SK-N-SH treated with all-trans-retinoic acid at 6 μM for 48 hours (cell line): ENCODE data around the gene ABR.

Experiments
- ATAC-seq: fragments of 200-7000 bp; cut with Tn5 transposase; 3 replicates; pipeline ENCODE4 v1.9.1; 2020; ENCODE audit warnings: mild to moderate bottlenecking, moderate library complexity
- ARNTL ChIP-seq: fragments of 450-650 bp; formaldehyde crosslinking; IDR thresholded peaks from 2 replicates; pipeline ENCODE4 v1.5.0; 2020; ENCODE audit warnings: low read depth, mild to moderate bottlenecking, moderate library complexity, borderline replicate concordance
- BACH2 ChIP-seq: fragments of 250-450 bp; sonication (Bioruptor Pico); IDR thresholded peaks from 2 replicates; pipeline ENCODE4 v1.9.0; 2021; ENCODE audit warnings: mild to moderate bottlenecking, borderline replicate concordance
- CREB5 ChIP-seq: fragments of 250-450 bp; sonication (Bioruptor Pico); IDR thresholded peaks from 2 replicates; pipeline ENCODE4 v1.5.1; 2020; ENCODE audit warnings: low read depth, mild to moderate bottlenecking, moderate library complexity
- CSDC2 ChIP-seq: fragments of 250-450 bp; sonication (Bioruptor Pico); IDR thresholded peaks from 2 replicates; pipeline ENCODE4 v1.5.0; 2020; ENCODE audit warnings: mild to moderate bottlenecking, moderate library complexity
- ESRRG ChIP-seq: fragments of 250-450 bp; sonication (Bioruptor Pico); IDR thresholded peaks from 2 replicates; pipeline ENCODE4 v1.6.1; 2021; ENCODE audit warnings: mild to moderate bottlenecking
- GLIS3 ChIP-seq: fragments of 250-450 bp; sonication (Bioruptor Pico); IDR thresholded peaks from 2 replicates; pipeline ENCODE4 v1.5.0; 2020; ENCODE audit warnings: mild to moderate bottlenecking, moderate library complexity
- ISL1 ChIP-seq: fragments of 250-450 bp; sonication (Bioruptor Pico); IDR thresholded peaks from 2 replicates; pipeline ENCODE4 v2.1.2; 2022; ENCODE audit warnings: mild to moderate bottlenecking, moderate library complexity
- OSR1 ChIP-seq: fragments of 250-450 bp; sonication (Bioruptor Pico); IDR thresholded peaks from 2 replicates; pipeline ENCODE4 v1.8.0; 2022; ENCODE audit warnings: moderate library complexity, mild to moderate bottlenecking, inconsistent platforms
- PATZ1 ChIP-seq: fragments of 250-450 bp; sonication (Bioruptor Pico); IDR thresholded peaks from 2 replicates; pipeline ENCODE4 v1.8.0; 2020; ENCODE audit warnings: mild to moderate bottlenecking, moderate library complexity, borderline replicate concordance
- POU6F1 ChIP-seq: fragments of 250-450 bp; sonication (Bioruptor Pico); IDR thresholded peaks from 2 replicates; pipeline ENCODE4 v1.8.0; 2021; ENCODE audit warnings: low read depth, mild to moderate bottlenecking, moderate library complexity, borderline replicate concordance
- PPARA ChIP-seq: fragments of 250-450 bp; sonication (Bioruptor Pico); IDR thresholded peaks from 2 replicates; pipeline ENCODE4 v1.5.0; 2020; ENCODE audit warnings: mild to moderate bottlenecking, borderline replicate concordance
- RARB ChIP-seq: fragments of 250-450 bp; sonication (Bioruptor Pico); IDR thresholded peaks from 2 replicates; pipeline ENCODE4 v1.8.0; 2021; ENCODE audit warnings: mild to moderate bottlenecking, moderate library complexity
- SNAI2 ChIP-seq: fragments of 250-450 bp; sonication (Bioruptor Pico); IDR thresholded peaks from 2 replicates; pipeline ENCODE4 v1.5.0; 2020; ENCODE audit warnings: mild to moderate bottlenecking, moderate library complexity
- TCF4 ChIP-seq: fragments of 250-450 bp; sonication (Bioruptor Pico); IDR thresholded peaks from 2 replicates; pipeline ENCODE4 v1.8.0; 2021; ENCODE audit warnings: mild to moderate bottlenecking, moderate library complexity, borderline replicate concordance
- TOX ChIP-seq: fragments of 250-450 bp; sonication (Bioruptor Pico); IDR thresholded peaks from 2 replicates; pipeline ENCODE4 v1.8.0; 2021; ENCODE audit warnings: mild to moderate bottlenecking, moderate library complexity, borderline replicate concordance
- ZC3H10 ChIP-seq: fragments of 250-450 bp; sonication (Bioruptor Pico); IDR thresholded peaks from 2 replicates; pipeline ENCODE4 v1.5.1; 2021; ENCODE audit warnings: mild to moderate bottlenecking, moderate library complexity
- ZFP3 ChIP-seq: fragments of 250-450 bp; sonication (Bioruptor Pico); IDR thresholded peaks from 2 replicates; pipeline ENCODE4 v1.5.0; 2020; ENCODE audit warnings: mild to moderate bottlenecking, moderate library complexity
- ZFP30 ChIP-seq: fragments of 450-650 bp; formaldehyde crosslinking; IDR thresholded peaks from 2 replicates; pipeline ENCODE4 v1.5.0; 2022; ENCODE audit warnings: mild to moderate bottlenecking, moderate library complexity
- ZNF70 ChIP-seq: fragments of 450-650 bp; formaldehyde crosslinking; IDR thresholded peaks from 2 replicates; pipeline ENCODE4 v1.5.0; 2020; ENCODE audit warnings: mild to moderate bottlenecking, moderate library complexity
- ZNF8 ChIP-seq: fragments of 450-650 bp; formaldehyde crosslinking; IDR thresholded peaks from 2 replicates; pipeline ENCODE4 v1.5.0; 2020; ENCODE audit warnings: mild to moderate bottlenecking, moderate library complexity
- TF ChIP-seq, protein P1 (sequence below): fragments of 250-450 bp; sonication (Bioruptor Pico); IDR thresholded peaks from 2 replicates; pipeline ENCODE4 v1.5.1; 2021; ENCODE audit warnings: mild to moderate bottlenecking, moderate library complexity
- TF ChIP-seq, protein P2 (sequence below): fragments of 250-450 bp; sonication (Bioruptor Pico); IDR thresholded peaks from 2 replicates; pipeline ENCODE4 v1.5.0; 2020; ENCODE audit warnings: mild to moderate bottlenecking, moderate library complexity

ABR gene

GRCh38 chr17:970364-970763 is 209.4 kb downstream of the ABR start:
- no peak for ATAC-seq
- TF ChIP-seq POU6F1 (CRISPR knock-in tag) (no peak), ESRRG (CRISPR knock-in tag) (no peak), RARB (CRISPR knock-in tag) (no peak), ZNF8 (CRISPR knock-in tag) (no peak), PPARA (no peak), TOX (CRISPR knock-in tag) (no peak), ZFP3 (CRISPR knock-in tag) (no peak), ISL1 (CRISPR knock-in tag) (no peak), OSR1 (CRISPR knock-in tag) (no peak), ZC3H10 (CRISPR knock-in tag) (no peak), BACH2 (CRISPR knock-in tag) (no peak), CREB5 (CRISPR knock-in tag) (no peak), ARNTL (no peak), SNAI2 (no peak)
- TF ChIP-seq, protein P1, sequence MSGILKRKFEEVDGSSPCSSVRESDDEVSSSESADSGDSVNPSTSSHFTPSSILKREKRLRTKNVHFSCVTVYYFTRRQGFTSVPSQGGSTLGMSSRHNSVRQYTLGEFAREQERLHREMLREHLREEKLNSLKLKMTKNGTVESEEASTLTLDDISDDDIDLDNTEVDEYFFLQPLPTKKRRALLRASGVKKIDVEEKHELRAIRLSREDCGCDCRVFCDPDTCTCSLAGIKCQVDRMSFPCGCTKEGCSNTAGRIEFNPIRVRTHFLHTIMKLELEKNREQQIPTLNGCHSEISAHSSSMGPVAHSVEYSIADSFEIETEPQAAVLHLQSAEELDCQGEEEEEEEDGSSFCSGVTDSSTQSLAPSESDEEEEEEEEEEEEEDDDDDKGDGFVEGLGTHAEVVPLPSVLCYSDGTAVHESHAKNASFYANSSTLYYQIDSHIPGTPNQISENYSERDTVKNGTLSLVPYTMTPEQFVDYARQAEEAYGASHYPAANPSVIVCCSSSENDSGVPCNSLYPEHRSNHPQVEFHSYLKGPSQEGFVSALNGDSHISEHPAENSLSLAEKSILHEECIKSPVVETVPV (CRISPR knock-in tag) = no peak
- TF ChIP-seq, all 23 proteins: peak for 0

GRCh38 chr17:969811-970355 is 209.9 kb downstream of the ABR start:
- ATAC-seq = no peak
- TF ChIP-seq ZNF8 (CRISPR knock-in tag) = no peak
- TF ChIP-seq ZFP30 (CRISPR knock-in tag) = no peak
- TF ChIP-seq, protein P2, sequence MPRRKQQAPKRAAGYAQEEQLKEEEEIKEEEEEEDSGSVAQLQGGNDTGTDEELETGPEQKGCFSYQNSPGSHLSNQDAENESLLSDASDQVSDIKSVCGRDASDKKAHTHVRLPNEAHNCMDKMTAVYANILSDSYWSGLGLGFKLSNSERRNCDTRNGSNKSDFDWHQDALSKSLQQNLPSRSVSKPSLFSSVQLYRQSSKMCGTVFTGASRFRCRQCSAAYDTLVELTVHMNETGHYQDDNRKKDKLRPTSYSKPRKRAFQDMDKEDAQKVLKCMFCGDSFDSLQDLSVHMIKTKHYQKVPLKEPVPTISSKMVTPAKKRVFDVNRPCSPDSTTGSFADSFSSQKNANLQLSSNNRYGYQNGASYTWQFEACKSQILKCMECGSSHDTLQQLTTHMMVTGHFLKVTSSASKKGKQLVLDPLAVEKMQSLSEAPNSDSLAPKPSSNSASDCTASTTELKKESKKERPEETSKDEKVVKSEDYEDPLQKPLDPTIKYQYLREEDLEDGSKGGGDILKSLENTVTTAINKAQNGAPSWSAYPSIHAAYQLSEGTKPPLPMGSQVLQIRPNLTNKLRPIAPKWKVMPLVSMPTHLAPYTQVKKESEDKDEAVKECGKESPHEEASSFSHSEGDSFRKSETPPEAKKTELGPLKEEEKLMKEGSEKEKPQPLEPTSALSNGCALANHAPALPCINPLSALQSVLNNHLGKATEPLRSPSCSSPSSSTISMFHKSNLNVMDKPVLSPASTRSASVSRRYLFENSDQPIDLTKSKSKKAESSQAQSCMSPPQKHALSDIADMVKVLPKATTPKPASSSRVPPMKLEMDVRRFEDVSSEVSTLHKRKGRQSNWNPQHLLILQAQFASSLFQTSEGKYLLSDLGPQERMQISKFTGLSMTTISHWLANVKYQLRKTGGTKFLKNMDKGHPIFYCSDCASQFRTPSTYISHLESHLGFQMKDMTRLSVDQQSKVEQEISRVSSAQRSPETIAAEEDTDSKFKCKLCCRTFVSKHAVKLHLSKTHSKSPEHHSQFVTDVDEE (CRISPR knock-in tag) = no peak
- no peak for TF ChIP-seq TOX (CRISPR knock-in tag)
- TF ChIP-seq OSR1 (CRISPR knock-in tag) = no peak
- TF ChIP-seq GLIS3 (CRISPR knock-in tag) = no peak
- no peak for TF ChIP-seq POU6F1 (CRISPR knock-in tag)
- no peak for TF ChIP-seq CREB5 (CRISPR knock-in tag)
- no peak for TF ChIP-seq ZNF70 (CRISPR knock-in tag)
- no peak for TF ChIP-seq ESRRG (CRISPR knock-in tag)
- TF ChIP-seq SNAI2 = no peak
- no peak for TF ChIP-seq RARB (CRISPR knock-in tag)
- no peak for TF ChIP-seq PATZ1 (CRISPR knock-in tag)
- no peak for TF ChIP-seq BACH2 (CRISPR knock-in tag)
- no peak for TF ChIP-seq TCF4 (CRISPR knock-in tag)
- no peak for TF ChIP-seq CSDC2 (CRISPR knock-in tag)
- TF ChIP-seq, all 23 proteins: peak for 0
